Mucosa of descending colon (tissue), 3 donors: ENCODE data around the gene RPL32. TPM values are rescaled to one million over a fixed set of nuclear protein-coding genes. Genes with fewer than 3 reads are reported as not detected.
A peak's percentile ranks its signal among the peaks of the same experiment; 100 is the strongest.

Experiments used
- ATAC-seq: fragments of 200-7000 bp; cut with Tn5 transposase; one replicate; pipeline ENCODE4 v1.9.1; 2020; ENCODE audit warnings: mild to moderate bottlenecking, moderate library complexity
- DNase-seq, 3 donors: peaks; one replicate each; pipeline ENCODE4 v3.0.0-alpha.2; 2020
- H3K36me3 ChIP-seq: fragments of 200-600 bp; one replicate; pipeline ENCODE4 v1.8.0; 2021; ENCODE audit warnings: low read depth, mild to moderate bottlenecking
- H3K4me1 ChIP-seq: fragments of 200-600 bp; one replicate; pipeline ENCODE4 v1.8.0; 2021; ENCODE audit warnings: low read depth, mild to moderate bottlenecking
- H3K4me3 ChIP-seq: fragments of 200-600 bp; one replicate; pipeline ENCODE4 v1.8.0; 2021; ENCODE audit warnings: mild to moderate bottlenecking
- H3K9me3 ChIP-seq: fragments of 200-600 bp; one replicate; pipeline ENCODE4 v1.8.0; 2021; ENCODE audit warnings: mild to moderate bottlenecking
- intact Hi-C, 2 donors: fragments of 100-400 bp; cut with DNase I in 1 of 2; cut with micrococcal nuclease in 1 of 2; formaldehyde crosslinking; loops; one replicate each; pipeline versions ENCODE4 v1.11.0 to v1.11.1; 2022; cut with DNase I, micrococcal nuclease
- total RNA-seq, 3 donors: library from RNA; stranded (reverse); fragmentation: NEBNext Ultra II Directional in 2 of 3; extraction: Animal tissue kit (Norgen Biotek cat#: 25700) in 2 of 3; gene quantifications; one replicate each; pipeline versions ENCODE4 v1.2.1 to v1.2.4, GENCODE V29; 2021 to 2023
- TF ChIP-seq, protein P1 (sequence below): fragments of 200-600 bp; IDR thresholded peaks from one replicate; pipeline ENCODE4 v1.8.0; 2022; ENCODE audit warnings: antibody characterized with exemption, mild to moderate bottlenecking
- donor health status: DM: no; HTN: no; CAD: no; lungs with moderate emphysema.
- donor health status: DM: no; HTN: no; CAD: no.
- donor health status: DM: no; HTN: yes; CAD: no.

RPL32 gene
- total RNA-seq, 3 donors from 2014 or later: 1,042 to 1,233 (median 1,185) TPM

DNA sequence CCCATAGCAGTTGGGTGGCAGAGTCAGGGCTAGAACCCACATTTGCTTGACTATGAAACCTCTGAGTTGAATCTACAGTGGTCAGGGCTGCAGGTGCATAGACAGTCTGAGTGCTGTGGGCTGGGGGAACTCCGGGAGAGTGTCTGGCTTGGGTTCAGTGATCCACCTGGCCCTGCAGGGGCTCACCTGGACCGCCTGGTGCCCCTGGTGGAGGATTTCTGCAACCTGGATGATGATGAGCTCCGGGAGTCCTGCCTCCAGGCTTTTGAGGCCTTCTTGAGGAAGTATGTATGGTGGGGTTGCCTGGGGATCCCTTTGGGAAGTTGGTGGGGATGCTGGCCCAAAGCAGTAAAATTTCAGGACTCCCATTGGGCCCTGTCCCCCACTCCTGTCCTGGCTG is 28.6 kb downstream of the RPL32 start:
- TF ChIP-seq, protein P1, sequence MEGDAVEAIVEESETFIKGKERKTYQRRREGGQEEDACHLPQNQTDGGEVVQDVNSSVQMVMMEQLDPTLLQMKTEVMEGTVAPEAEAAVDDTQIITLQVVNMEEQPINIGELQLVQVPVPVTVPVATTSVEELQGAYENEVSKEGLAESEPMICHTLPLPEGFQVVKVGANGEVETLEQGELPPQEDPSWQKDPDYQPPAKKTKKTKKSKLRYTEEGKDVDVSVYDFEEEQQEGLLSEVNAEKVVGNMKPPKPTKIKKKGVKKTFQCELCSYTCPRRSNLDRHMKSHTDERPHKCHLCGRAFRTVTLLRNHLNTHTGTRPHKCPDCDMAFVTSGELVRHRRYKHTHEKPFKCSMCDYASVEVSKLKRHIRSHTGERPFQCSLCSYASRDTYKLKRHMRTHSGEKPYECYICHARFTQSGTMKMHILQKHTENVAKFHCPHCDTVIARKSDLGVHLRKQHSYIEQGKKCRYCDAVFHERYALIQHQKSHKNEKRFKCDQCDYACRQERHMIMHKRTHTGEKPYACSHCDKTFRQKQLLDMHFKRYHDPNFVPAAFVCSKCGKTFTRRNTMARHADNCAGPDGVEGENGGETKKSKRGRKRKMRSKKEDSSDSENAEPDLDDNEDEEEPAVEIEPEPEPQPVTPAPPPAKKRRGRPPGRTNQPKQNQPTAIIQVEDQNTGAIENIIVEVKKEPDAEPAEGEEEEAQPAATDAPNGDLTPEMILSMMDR: no peak
- Histone ChIP-seq H3K9me3 (no peaks in the 10 kb centered on the region), H3K4me3 (no peak overlapping the region), H3K36me3 (no peaks in the 10 kb centered on the region), H3K4me1 (peaks cover 6% of the 10 kb centered on the region)
- intact Hi-C loops: no loop called here
- no peak for DNase-seq
- ATAC-seq: no peak

DNA sequence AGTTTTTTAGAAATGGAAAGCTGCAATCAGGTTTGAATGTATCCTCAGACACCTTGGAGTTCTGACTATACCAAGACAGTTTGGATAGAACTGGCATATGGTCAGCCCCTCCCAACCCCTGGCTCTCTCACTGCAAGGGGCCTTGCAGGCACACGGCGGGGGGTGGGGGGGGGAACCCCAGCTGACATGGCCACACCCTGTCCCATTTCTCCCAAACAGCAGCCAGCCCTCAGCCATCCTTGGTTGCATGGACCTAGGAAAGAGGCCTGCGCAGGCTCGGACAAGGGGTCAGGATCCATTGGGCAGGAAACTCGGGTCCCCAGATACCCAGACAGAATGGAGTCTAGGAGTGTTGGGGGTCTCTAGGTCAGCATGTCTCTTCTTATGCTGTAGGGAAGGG is 30.4 kb downstream of the RPL32 start:
- TF ChIP-seq, protein P1: no peak
- Histone ChIP-seq H3K36me3 (no peaks in the 10 kb centered on the region), H3K4me3 (no peak overlapping the region), H3K9me3 (no peaks in the 10 kb centered on the region), H3K4me1 (peaks cover 6% of the 10 kb centered on the region)
- intact Hi-C loops: no loop called here
- DNase-seq (no peak), ATAC-seq (no peak)

GRCh38 chr3:12810013-12810780 is 31.2 kb downstream of the RPL32 start:
- ATAC-seq (peak; percentile 99), DNase-seq (peak; percentile 96 to 98 (median 97))
- intact Hi-C loops: no loop called here
- Histone ChIP-seq H3K4me3 (peak overlapping the region; percentile 21), H3K4me1 (peaks cover 6% of the 10 kb centered on the region), H3K36me3 (no peaks in the 10 kb centered on the region), H3K9me3 (no peaks in the 10 kb centered on the region)
- TF ChIP-seq, protein P1: peak; percentile 61

DNA sequence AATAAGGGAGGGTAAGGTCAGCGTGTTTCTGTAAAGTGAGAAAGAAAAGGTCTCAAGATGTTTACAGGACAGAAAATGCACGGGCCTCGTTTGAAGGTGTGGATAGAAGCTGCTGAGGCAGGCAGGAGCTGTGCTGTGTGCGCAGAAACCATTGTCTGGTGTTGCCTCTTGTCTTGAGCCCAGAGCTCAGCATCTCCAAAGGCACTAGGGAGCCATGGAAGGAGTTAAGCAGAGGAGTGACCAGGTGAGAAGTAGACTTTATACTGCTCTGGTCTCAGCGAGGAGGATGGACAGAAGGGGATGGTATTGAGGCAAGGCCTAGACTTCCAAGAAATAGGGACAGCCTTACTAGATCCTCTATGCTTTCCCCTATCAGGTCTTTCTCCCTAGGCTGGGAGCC is 31.9 kb downstream of the RPL32 start:
- DNase-seq (no peak), ATAC-seq (no peak)
- Histone ChIP-seq H3K9me3 (no peaks in the 10 kb centered on the region), H3K36me3 (no peaks in the 10 kb centered on the region), H3K4me1 (peaks cover 6% of the 10 kb centered on the region), H3K4me3 (no peak overlapping the region)
- intact Hi-C loops: no loop called here
- TF ChIP-seq, protein P1: no peak

DNA sequence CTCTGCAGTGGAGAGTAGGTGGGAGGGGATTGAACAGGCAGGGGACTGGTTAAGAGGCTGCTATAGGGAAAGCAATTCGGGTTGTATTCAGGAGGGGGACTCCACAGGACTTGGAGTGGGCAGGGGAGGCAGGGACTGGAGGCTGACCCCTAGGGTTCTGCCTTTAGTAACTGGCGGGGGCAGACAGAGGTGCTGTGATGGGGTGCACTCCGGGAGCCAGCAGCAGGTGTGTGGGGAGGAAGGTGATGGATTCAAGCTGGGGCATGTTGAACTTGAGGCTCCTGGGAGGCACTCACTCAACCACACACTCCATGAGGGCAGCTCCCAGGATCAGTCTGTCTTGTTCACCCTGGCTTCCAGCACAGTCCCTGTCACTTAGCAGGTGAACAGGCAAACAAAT is 32.4 kb downstream of the RPL32 start:
- ATAC-seq (no peak), DNase-seq (no peak)
- Histone ChIP-seq H3K9me3 (no peaks in the 10 kb centered on the region), H3K4me3 (no peak overlapping the region), H3K36me3 (no peaks in the 10 kb centered on the region), H3K4me1 (peaks cover 6% of the 10 kb centered on the region)
- TF ChIP-seq, protein P1: no peak
- intact Hi-C loops: no loop called here
